ENCODE measurements around the gene PLPPR2. TPM values are rescaled to one million over a fixed set of nuclear protein-coding genes. Genes with fewer than 3 reads are reported as not detected.

PLPPR2 gene, protein sequence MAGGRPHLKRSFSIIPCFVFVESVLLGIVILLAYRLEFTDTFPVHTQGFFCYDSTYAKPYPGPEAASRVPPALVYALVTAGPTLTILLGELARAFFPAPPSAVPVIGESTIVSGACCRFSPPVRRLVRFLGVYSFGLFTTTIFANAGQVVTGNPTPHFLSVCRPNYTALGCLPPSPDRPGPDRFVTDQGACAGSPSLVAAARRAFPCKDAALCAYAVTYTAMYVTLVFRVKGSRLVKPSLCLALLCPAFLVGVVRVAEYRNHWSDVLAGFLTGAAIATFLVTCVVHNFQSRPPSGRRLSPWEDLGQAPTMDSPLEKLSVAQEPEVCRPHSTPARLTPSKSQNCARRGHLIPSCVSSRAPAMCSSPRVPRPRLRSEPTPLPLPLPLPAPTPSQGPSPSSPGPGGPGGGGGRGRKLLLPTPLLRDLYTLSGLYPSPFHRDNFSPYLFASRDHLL
- total RNA-seq, result 1 to 10 TPM; 6.5 to 6.7 TPM

DNA sequence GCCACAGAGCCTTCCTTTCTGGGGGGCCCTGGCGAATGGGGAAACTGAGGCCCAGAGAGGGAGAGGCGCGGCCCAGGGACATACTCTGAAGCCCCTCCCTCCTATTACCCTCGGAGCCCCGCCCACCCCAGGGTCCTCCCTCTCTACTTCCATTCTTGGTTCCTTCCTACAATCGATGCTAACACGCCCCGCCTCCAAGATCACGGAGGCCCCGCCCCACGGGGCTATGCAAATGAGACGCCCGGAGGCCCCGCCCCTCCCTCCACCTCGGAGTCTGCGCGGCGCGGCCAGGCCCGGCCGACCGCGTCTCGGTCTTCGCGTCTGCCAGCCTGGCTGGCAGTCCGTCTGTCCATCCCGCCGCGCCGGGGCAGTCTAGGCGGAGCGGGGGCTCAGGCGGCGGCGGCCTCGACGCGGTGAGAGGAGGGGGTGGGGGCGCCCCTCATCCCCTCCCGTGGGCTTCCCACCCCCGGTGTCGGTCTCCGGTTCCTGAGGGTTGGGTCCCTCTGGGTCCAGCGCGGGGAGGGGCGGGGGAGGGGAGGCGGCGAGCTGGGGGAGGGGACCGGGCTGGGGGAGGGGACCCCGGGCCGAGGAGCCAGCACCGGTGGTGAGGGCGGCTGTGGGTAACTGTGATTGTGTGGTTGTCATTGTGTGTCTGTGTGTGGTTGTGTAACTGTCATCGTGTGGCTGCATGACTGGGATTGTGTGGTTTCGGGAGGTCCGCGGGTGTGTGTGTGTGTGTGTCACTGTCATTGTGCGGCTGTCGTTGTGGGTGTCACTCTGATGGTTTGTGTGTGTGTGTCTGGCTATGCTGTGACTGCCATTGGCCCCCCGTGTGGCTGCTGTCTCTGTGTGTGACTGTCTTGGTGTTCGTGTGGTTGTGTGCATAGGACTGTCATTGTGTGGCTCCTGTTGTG, at the start of gene PLPPR2:
Gene PLPPR2, plus strand, starts transcription at position 273 of the 914 bp plus-strand sequence. CDS start 2,242 bp downstream, outside the sequence.

DNA sequence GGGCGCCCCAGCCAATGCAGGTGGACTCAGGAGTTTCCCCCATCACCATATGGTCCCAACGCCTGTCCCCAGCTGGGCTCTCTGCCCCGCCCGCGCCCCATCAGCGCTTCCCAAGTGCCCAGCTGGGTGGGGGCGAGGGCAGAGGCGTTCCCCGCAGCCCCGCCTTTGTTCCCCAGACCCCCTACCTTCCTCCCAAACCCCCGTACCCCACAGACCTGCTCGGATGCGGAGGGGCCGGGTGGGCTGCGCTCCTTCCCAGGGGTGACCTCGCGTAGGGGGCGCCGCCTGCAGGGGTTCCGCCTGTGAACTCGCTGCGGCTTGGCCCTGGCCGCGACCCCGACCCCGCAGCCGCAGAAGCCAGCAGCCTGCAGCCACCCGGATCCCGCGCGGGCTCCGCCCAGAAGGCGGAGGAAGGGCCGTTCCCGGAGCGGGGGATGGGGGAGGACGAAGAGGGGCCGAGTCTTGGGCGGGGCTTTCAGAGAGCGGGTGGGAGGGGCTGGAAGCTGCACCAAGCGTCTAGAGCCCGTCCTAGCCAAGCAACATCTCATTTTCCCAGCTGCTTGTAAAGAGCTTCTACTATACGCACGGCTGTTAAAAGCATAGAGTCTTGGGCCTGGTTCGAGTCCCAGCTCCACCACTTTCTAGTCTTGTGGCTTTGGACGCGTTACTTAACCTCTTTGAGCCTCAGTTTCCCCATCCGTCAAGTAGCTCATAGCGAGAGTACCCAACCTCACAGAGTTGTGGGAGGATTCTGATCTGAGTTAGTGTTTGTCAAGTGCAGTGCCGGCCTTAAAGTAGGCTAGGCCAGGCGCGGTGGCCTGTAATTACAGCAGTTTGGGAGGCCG, 15.8 kb upstream of the PLPPR2 start, which contains the start of gene RAB3D:
Gene RAB3D, minus strand, starts transcription at position 404 of the 845 bp plus-strand sequence. CDS start 2,258 bp downstream, outside the sequence.

DNA sequence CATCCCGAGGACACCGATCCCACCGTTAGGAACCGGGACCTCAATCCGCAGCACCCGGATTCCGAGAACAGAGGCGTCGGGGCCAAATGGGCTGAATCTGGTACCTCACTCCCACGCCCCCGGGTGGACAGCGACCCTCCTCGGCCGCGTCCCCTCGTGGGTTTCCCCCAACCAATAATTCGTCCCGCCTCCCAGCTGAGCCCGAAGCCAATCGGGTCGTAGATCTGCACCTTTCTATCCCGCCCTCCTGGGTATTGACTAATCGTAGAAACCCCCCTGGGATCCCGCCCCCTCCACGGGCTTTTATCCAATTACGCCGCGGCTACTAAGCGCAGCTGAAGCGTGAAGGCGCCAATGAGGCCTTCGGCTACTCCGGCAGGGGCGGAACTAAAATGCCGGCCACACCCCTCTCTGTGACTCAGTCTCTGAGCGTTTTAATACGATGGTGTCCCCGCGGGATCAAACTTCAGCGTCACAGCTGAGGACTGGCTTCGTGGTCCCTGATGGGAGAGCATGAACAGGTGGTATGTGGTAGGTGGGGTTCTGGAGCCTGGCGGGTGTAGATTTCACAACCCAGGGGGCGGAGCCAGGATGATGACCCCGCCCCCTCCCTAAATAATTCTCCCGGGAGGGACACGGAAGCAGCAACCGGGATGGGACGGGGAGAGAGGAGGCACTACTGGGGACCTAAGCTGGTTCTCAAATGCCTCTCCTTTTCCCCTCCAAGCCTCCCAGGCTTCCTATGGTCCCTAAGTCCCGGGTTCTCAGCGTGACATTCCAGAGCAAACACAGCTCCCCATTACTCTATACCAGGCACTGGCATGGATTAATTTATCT, 8.9 kb upstream of the PLPPR2 start, which contains the start of the genes CCDC159 and TMEM205:
Gene CCDC159, plus strand, starts transcription at position 416 of the 837 bp plus-strand sequence. Its CDS starts 88 bp downstream, at position 504.
Gene TMEM205, minus strand, starts transcription at position 165 of the 837 bp plus-strand sequence. CDS start 649 bp downstream, outside the sequence.

DNA sequence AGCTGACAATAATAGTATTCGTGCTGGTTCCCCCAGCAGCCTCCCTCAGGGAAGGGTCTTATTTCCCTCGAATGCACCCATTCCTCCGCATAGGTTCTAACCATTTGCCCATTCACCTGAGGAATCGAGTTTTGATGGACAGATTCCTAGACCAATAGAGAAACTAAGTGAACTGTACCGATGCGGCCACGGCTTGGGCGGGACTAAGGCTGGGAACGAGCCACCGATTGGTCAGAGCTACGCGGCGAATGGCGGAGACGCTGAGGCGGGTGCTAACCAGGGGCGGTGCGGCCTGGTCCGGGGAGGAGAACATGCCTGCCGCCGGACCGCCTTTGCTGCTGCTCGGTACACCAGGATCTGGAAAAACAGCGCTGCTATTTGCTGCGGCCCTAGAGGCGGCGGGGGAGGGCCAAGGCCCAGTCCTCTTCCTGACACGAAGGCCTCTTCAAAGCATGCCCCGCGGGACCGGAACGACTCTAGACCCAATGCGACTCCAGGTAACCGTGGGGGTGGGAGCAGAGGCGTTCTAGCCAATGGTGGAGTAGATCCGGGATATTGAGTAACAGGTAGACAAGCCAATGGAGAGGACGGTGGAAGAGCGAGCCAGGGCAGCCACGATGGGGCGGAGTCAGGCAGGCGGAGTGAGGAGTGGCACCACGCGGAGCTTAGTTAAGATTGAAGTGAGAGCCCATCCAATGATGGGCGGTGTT, 19.4 kb downstream of the PLPPR2 start, which contains the start of gene SWSAP1:
Gene SWSAP1, plus strand, starts transcription at position 234 of the 710 bp plus-strand sequence. Its CDS starts 15 bp downstream, at position 249.

Small RNAs within 50 kb of the gene (small RNA-seq; reads per million reads assigned to genes)
- 0 reads per million in 2 donors for gene RF00019

Other genes with a start within 250 kb of the PLPPR2 start
- gene SPC24, start 199.7 kb upstream of the PLPPR2 start, total RNA-seq, result 10 to 100 TPM; 28.6 to 55.9 TPM
- 10 to 100 TPM; 66.1 to 70.9 TPM for gene KANK2, start 157.9 kb upstream of the PLPPR2 start, total RNA-seq
- gene ANGPTL8, start 115.8 kb upstream of the PLPPR2 start, total RNA-seq, result not detected
- gene DOCK6, start 92.9 kb upstream of the PLPPR2 start, total RNA-seq, result 1 to 10 TPM; 5.7 to 7.6 TPM
- not detected for gene TSPAN16, start 59.3 kb upstream of the PLPPR2 start, total RNA-seq
- 1 to 10 TPM; 4.1 to 6.3 TPM for gene RAB3D, start 15.8 kb upstream of the PLPPR2 start, total RNA-seq
- 100 to 1,000 TPM in 1 of 2 donors, 10 to 100 TPM in 1; 99.9 to 142 TPM for gene TMEM205, start 9.2 kb upstream of the PLPPR2 start, total RNA-seq
- 1 to 10 TPM; 4.7 to 9.6 TPM for gene CCDC159, start 8.9 kb upstream of the PLPPR2 start, total RNA-seq
- 1 to 10 TPM; 1.3 to 1.4 TPM for gene SWSAP1, start 19.2 kb downstream of the PLPPR2 start, total RNA-seq
- 1 to 10 TPM; 7.6 to 8.0 TPM for gene EPOR, start 28.9 kb downstream of the PLPPR2 start, total RNA-seq
- gene RGL3, start 63.9 kb downstream of the PLPPR2 start, total RNA-seq, result 1 to 10 TPM; 1.3 to 2.4 TPM
- gene ODAD3, start 79.7 kb downstream of the PLPPR2 start, total RNA-seq, result not detected
- gene PRKCSH, start 80.2 kb downstream of the PLPPR2 start, total RNA-seq, result 100 to 1,000 TPM in 1 of 2 donors, 10 to 100 TPM in 1; 74.7 to 119 TPM
- gene ELAVL3, start 125.6 kb downstream of the PLPPR2 start, total RNA-seq, result not detected
- 1 to 10 TPM; 2.4 to 3.0 TPM for gene ZNF653, start 150.4 kb downstream of the PLPPR2 start, total RNA-seq
- gene ECSIT, start 173.7 kb downstream of the PLPPR2 start, total RNA-seq, result 10 to 100 TPM; 25.1 to 40.0 TPM
- gene CNN1, start 183.4 kb downstream of the PLPPR2 start, total RNA-seq, result not detected
- gene ELOF1, start 203.8 kb downstream of the PLPPR2 start, total RNA-seq, result 10 to 100 TPM; 43.7 to 52.3 TPM
- 100 to 1,000 TPM; 133 to 141 TPM for gene ACP5, start 222.2 kb downstream of the PLPPR2 start, total RNA-seq
- gene ZNF627, start 242.1 kb downstream of the PLPPR2 start, total RNA-seq, result 10 to 100 TPM; 10.3 to 12.3 TPM

All from melanocyte of skin (primary cell).